GM19035 (cell line): Measurements from ENCODE around the gene APOBEC3G.

Source experiments
- ATAC-seq: cut with Tn5 transposase; IDR thresholded peaks from one replicate; pipeline ENCODE4 v1.9.1; 2021; ENCODE audit not compliant: unreplicated experiment

The APOBEC3G gene

GRCh38 chr22:39120983-39121382, 43.9 kb downstream of the APOBEC3G start:
- no peak for ATAC-seq

- ATAC-seq: no peak
Observed at GRCh38 chr22:39122772-39123470, 45.8 kb downstream of the APOBEC3G start.

DNA sequence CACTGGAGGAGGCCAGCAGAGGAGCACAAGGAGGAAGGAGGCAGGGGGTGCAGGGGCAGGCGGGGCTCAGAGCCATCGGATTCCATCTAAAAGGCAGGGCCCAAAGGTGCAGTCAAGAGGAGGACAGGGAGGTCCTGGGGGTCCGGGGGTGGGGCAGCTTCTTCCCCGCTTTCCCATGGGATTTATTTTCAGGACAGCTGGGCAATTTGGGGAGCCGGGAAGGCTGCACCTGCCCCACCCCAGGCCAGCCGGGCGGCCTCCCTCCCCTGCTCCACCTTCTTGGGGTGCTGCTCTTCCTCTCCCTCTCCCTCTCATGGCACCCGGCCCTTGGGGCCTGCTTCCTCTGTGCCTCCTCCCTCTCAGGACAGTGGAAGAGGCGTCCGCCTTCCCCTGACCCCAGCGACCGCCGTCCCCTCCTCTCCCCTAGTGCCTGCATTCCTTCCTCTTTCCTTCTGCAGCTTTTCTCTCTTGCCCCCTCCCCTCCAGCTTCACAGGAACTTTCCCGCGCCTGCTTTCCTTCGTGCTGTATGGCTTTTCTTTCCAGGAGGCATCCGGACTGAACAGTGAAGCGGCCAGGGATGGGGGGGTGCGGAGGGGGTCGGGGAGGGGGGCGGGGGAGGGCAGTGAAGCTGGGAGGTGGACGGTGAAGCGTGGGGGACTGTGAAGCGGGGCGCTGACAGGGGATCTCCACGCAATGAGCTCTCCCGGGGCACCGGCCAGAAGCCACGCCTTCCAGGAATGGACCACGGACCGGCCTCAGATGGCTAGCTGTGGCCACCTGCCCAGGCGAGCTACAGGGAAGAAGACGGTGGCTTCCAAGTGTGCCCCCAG, 46.9 kb downstream of the APOBEC3G start:
- ATAC-seq: no peak

GRCh38 chr22:39125622-39126021, 48.5 kb downstream of the APOBEC3G start:
- ATAC-seq: no peak

DNA sequence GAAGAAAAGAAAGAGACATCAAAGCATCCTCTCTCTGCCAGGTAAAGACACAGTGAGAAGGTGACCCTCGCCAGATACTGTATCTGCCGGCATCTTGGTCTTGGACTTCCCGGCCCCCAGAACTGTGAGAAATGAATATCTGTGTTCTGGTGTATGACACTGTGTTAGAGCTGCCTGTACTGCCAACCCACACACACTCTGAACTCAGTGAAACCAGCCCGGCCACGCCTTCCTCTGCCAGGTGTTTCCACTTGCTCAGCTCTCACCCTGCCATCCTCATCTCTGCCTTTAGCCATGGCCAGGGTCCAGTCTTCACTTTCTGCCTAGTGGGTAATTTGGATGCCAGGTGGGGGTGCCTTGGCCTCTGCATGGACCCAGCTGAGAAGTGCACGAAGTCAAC, 51.4 kb downstream of the APOBEC3G start:
- no peak for ATAC-seq

- ATAC-seq: no peak
Observed at GRCh38 chr22:39129081-39129480, 52.0 kb downstream of the APOBEC3G start.

GRCh38 chr22:39129746-39130145, 52.7 kb downstream of the APOBEC3G start:
- ATAC-seq: no peak

- ATAC-seq: no peak
Observed at GRCh38 chr22:39130152-39130704, 53.2 kb downstream of the APOBEC3G start.

- ATAC-seq: no peak
Observed at GRCh38 chr22:39130892-39131855, 54.1 kb downstream of the APOBEC3G start.

GRCh38 chr22:39132281-39132680, 55.2 kb downstream of the APOBEC3G start:
- ATAC-seq: no peak

- no peak for ATAC-seq
Observed at GRCh38 chr22:39132871-39133524, 55.9 kb downstream of the APOBEC3G start.

DNA sequence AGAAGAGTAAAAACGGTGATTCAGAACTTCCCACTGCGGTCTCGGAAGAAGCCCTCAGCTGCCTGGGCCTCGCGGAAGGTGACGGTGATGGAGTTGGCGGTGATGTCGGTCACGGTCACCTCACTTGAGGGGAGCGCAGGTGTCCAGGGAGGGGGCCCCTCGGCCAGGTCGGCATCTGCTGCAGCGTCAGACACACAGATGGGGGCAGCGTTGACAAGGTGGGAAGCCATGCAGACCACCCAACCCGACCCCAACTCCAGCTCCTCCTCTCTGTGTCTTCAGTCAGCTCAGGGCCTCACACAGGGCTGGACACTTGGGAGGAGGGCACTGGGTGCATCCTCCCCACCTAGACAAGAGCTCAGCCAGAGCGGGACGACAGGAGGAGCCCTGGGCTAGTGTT, 56.8 kb downstream of the APOBEC3G start:
- ATAC-seq: no peak

GRCh38 chr22:39134366-39135091, 57.5 kb downstream of the APOBEC3G start:
- no peak for ATAC-seq

GRCh38 chr22:39135092-39135896, 58.2 kb downstream of the APOBEC3G start:
- no peak for ATAC-seq

DNA sequence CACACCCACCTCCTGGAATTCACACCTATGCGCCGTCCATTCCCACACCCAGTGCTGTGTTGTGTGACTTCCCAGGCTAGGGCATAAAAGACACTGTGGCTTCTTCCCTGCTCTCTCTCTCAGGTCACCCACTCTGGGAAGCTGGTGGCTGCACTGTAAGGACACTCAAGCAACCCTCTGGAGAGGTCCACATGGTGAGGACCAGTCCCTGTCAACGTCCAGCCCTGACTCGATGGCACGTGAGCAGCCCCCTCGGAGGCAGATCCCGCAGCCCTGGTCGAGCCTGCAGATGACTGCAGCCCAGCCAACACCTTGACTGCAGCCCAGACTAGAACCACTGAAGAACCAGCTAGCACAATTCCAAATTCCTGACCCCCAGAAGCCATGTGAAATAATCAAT, 59.2 kb downstream of the APOBEC3G start:
- ATAC-seq: no peak
